Smooth muscle cell (in vitro differentiated cells): Measurements from ENCODE around the gene LEF1. TPM values are rescaled to one million over a fixed set of nuclear protein-coding genes. Genes with fewer than 3 reads are reported as not detected.
A peak's percentile ranks its signal among the peaks of the same experiment; 100 is the strongest.

Experiments used
- DNase-seq: peaks from one replicate; lab custom pipeline; 2025; ENCODE audit not compliant: unreplicated experiment; lab: John Stamatoyannopoulos, UW
- H2AFZ ChIP-seq: fragments of 200-600 bp; sonication (generic); 2 replicates; pipeline ENCODE4 v1.6.0; 2016; ENCODE audit warnings: antibody characterized with exemption, low read depth, mild to moderate bottlenecking
- H3F3A ChIP-seq: fragments of 200-600 bp; sonication (generic); 2 replicates; pipeline ENCODE4 v1.6.0; 2017; ENCODE audit warnings: antibody characterized with exemption, low read depth
- H3K27ac ChIP-seq: fragments of 200-600 bp; sonication (generic); 2 replicates; pipeline ENCODE4 v1.5.1; 2016; ENCODE audit warnings: low read depth, mild to moderate bottlenecking
- H3K27me3 ChIP-seq: fragments of 200-600 bp; sonication (generic); 2 replicates; pipeline ENCODE4 v1.6.1; 2016; ENCODE audit warnings: low read depth, mild to moderate bottlenecking
- H3K36me3 ChIP-seq: fragments of 200-600 bp; sonication (generic); 2 replicates; pipeline ENCODE4 v1.5.1; 2016; ENCODE audit warnings: low read depth
- H3K4me1 ChIP-seq: fragments of 200-600 bp; sonication (generic); 2 replicates; pipeline ENCODE4 v1.5.1; 2016; ENCODE audit warnings: low read depth
- H3K4me2 ChIP-seq: fragments of 200-600 bp; sonication (generic); 2 replicates; pipeline ENCODE4 v1.6.0; 2016; ENCODE audit warnings: mild to moderate bottlenecking
- H3K4me3 ChIP-seq: fragments of 200-600 bp; sonication (generic); 2 replicates; pipeline ENCODE4 v1.5.1; 2016; ENCODE audit warnings: mild to moderate bottlenecking
- H3K79me2 ChIP-seq: fragments of 200-600 bp; sonication (generic); 2 replicates; pipeline ENCODE4 v1.6.0; 2016; ENCODE audit warnings: low read depth, mild to moderate bottlenecking
- H3K9ac ChIP-seq: fragments of 200-600 bp; sonication (generic); 2 replicates; pipeline ENCODE4 v1.6.0; 2016; ENCODE audit warnings: low read depth
- H3K9me3 ChIP-seq: fragments of 200-600 bp; sonication (generic); replicated peaks from 2 replicates; pipeline ENCODE4 v1.5.1; 2016; ENCODE audit warnings: low read depth
- H4K20me1 ChIP-seq: fragments of 200-600 bp; sonication (generic); 2 replicates; pipeline ENCODE4 v1.6.0; 2016; ENCODE audit warnings: low read depth
- CTCF ChIP-seq: fragments of 200-600 bp; sonication (generic); IDR thresholded peaks from 2 replicates; pipeline ENCODE4 v1.5.1; 2017; ENCODE audit warnings: borderline replicate concordance, mild to moderate bottlenecking, antibody characterized with exemption; ENCODE audit not compliant: insufficient read depth, poor library complexity, severe bottlenecking
- WGBS: methylation state at CpG from one replicate; pipeline ENCODE4 v1.1.7; 2016; ENCODE audit warnings: low lambda C conversion rate; 5-methylcytosine and 5-hydroxymethylcytosine counted together
- polyA plus RNA-seq: library from polyadenylated mRNA; unstranded; fragments of >200 nt; fragmentation: Nextera tagmentation; extraction: Ambion mirVana; gene quantifications from 2 replicates; pipeline ENCODE4 v1.2.1, GENCODE V29; 2016
- total RNA-seq: library from RNA; depleted of rRNA; stranded (reverse); fragments of >200 nt; gene quantifications from 2 replicates; pipeline ENCODE4 v1.2.3, GENCODE V29; 2014

LEF1 gene
- total and polyA plus RNA-seq, 2 experiments from 2014 or later, result 87.3 to 96.2 TPM

- no peaks in the 10 kb centered on the region for H3K9me3 ChIP-seq
- no peaks in the 10 kb centered on the region for H3K27me3 ChIP-seq
- peak overlapping the region; percentile 69 for H3K27ac ChIP-seq
- DNase-seq, result peak; percentile 7
- no peak overlapping the region for H2AFZ ChIP-seq
- WGBS, result 48% methylated on average over 11 of the region's 11 CpGs
- H4K20me1 ChIP-seq, result no peaks in the 10 kb centered on the region
- TF ChIP-seq CTCF, result no peak
- H3K4me2 ChIP-seq, result peak overlapping the region; percentile 56
- peaks cover 6% of the 10 kb centered on the region for H3K36me3 ChIP-seq
- no peaks in the 10 kb centered on the region for H3K79me2 ChIP-seq
- no peak overlapping the region for H3K4me3 ChIP-seq
- H3K4me1 ChIP-seq, result peaks cover 28% of the 10 kb centered on the region
- H3F3A ChIP-seq, result peaks cover 10% of the 10 kb centered on the region
- peak overlapping the region; percentile 28 for H3K9ac ChIP-seq
Observed at GRCh38 chr4:108058685-108059440, 109.9 kb downstream of the LEF1 start.

GRCh38 chr4:108056418-108056817 is 112.3 kb downstream of the LEF1 start:
- Histone ChIP-seq H2AFZ (no peak overlapping the region), H3K4me2 (no peak overlapping the region), H3K27ac (no peak overlapping the region), H3K4me3 (no peak overlapping the region), H3K4me1 (peaks cover 28% of the 10 kb centered on the region), H3K9me3 (no peaks in the 10 kb centered on the region), H3F3A (peaks cover 17% of the 10 kb centered on the region), H3K79me2 (no peaks in the 10 kb centered on the region), H3K36me3 (no peaks in the 10 kb centered on the region), H3K9ac (no peak overlapping the region), H3K27me3 (no peaks in the 10 kb centered on the region), H4K20me1 (no peaks in the 10 kb centered on the region)
- TF ChIP-seq CTCF, result no peak
- 76% methylated on average over 6 of the region's 6 CpGs for WGBS
- no peak for DNase-seq

GRCh38 chr4:108055787-108056186 is 112.9 kb downstream of the LEF1 start:
- no peaks in the 10 kb centered on the region for H3K27me3 ChIP-seq
- no peak for DNase-seq
- no peak overlapping the region for H3K27ac ChIP-seq
- peaks cover 17% of the 10 kb centered on the region for H3F3A ChIP-seq
- H3K9ac ChIP-seq, result no peak overlapping the region
- H2AFZ ChIP-seq, result no peak overlapping the region
- no peaks in the 10 kb centered on the region for H4K20me1 ChIP-seq
- H3K79me2 ChIP-seq, result no peaks in the 10 kb centered on the region
- H3K4me1 ChIP-seq, result peaks cover 28% of the 10 kb centered on the region
- H3K4me3 ChIP-seq, result no peak overlapping the region
- H3K36me3 ChIP-seq, result no peaks in the 10 kb centered on the region
- no peak for TF ChIP-seq CTCF
- H3K4me2 ChIP-seq, result no peak overlapping the region
- no peaks in the 10 kb centered on the region for H3K9me3 ChIP-seq
- WGBS, result 95% methylated on average over 3 of the region's 3 CpGs

- 96% methylated on average over 16 of the region's 16 CpGs for WGBS
- Histone ChIP-seq H3K4me1 (peaks cover 14% of the 10 kb centered on the region), H3K27me3 (no peaks in the 10 kb centered on the region), H4K20me1 (no peaks in the 10 kb centered on the region), H3K27ac (peak overlapping the region; percentile 41), H2AFZ (no peak overlapping the region), H3K4me2 (peak overlapping the region; percentile 14), H3K79me2 (no peaks in the 10 kb centered on the region), H3K4me3 (no peak overlapping the region), H3K36me3 (no peaks in the 10 kb centered on the region), H3F3A (peaks cover 14% of the 10 kb centered on the region), H3K9ac (no peak overlapping the region), H3K9me3 (no peaks in the 10 kb centered on the region)
- TF ChIP-seq CTCF, result no peak
- no peak for DNase-seq
Observed at GRCh38 chr4:108054025-108054638, 114.6 kb downstream of the LEF1 start.
